Stimulated activated CD8-positive, alpha-beta memory T cell treated with anti-CD3 and anti-CD28 coated beads, Interleukin-12 subunit alpha, Interleukin-12 subunit beta, amount 100 ng/mL, for 24 hours (primary cell): Measurements from ENCODE around the gene LMOD2.

Source experiments
- DNase-seq: peaks from one replicate; pipeline ENCODE4 v3.0.0-alpha.2; 2020; ENCODE audit errors: extremely low read depth

The LMOD2 gene

DNA sequence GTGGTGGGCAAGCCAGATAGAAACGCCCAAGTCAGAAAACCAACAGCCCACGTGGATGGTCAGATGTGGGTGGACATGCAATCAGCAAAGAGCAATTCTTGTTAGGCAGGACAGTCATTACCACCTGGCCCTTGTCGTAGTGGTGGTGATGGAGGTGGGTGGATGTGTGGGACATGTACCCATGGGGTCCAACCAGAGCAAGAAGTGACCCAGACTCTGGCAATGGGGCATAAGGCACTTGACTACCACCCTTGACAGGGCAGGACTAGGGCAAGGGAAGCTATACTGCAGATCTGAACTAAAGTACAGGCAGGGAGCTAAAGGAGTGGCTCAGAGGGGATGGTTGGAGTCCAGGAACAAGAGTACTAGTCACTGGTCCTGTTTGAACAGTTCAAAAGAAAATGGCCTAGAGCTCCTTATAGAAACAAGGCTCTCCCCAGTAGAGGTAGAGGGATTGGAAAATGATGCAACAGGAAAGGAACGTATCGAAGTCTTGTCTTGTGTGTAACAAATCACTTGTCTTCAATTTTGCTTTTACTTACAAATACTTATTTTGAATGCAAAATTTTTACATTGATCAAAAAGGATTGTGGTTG lies 17.6 kb downstream of the LMOD2 start:
- DNase-seq, result no peak

DNA sequence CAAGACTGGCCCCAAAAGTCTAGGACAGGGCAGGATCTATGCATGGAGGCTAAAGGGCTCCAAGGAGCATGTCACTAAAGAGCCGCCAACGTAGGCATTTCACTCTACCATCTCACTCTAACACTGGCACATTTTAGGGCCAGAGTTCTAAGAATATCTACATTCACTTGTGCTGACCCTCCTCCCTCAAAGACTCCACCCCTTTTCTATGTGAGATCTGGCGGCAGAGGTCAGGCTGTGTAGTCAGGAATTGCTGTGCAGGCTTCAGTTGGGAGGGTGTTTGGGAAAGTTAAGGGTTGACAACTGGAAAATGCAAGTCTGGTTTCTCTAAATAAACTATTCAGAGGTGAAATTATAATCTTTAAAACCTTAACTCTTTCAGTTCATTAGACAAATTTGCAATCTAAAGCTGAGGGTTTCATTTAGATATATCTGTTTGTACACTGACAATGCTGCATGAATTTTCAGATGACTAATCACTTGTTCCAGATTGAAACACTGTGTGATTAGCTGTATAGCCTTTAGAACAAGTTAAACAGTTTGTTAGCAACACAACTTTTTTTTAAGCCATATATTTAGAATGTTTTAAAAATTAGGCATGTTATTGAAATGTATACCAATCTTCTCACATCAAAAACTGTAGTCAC lies 18.2 kb downstream of the LMOD2 start:
- no peak for DNase-seq

DNA sequence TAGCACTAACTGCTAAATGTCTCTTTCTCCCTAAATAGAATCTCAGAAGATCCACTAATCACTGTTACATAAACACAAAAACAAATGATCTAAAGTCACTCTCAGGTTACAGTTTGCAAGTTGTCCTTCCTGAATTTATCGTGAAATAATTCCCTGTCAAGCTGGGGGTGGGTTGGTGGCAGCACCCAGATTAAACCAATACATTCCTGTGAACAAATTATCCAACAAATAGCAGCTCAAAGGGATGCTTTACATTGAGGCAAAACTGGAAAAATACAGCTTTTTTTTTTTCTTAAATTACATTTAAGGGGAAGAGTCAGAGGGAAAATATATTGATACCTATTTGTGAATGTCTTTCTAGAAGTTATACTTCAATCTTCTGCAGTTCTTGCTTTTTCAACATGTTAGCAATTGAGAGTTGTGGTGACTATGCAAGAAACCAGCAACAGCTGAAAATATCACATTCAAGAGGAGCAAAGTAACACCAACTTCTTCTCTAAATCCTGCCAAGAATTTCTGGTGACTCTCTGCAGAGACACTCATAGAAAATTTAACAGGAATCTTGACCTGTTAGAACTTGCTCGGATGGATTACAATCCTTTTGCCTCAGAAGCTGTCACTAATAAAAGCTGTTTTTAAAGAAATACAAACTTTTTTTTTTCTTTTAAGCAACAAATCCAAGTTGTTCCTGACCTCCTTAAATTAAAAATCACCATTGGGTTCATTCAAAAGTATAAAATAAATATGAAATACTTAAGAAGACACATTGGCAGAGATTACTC lies 18.9 kb downstream of the LMOD2 start:
- no peak for DNase-seq

DNA sequence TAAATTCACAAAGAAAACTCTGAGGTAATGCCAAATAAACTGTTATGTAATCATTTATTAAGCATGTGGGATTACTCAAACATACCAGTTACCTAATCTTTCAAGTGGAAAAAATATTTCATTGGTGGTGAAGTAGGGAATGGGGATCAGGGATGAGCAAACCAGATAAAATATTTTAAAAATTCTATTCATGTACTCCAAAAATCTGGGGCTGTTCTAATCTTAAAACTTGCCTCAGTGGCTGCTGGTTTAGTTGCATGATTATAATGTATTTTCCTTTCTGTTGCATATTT lies 19.5 kb downstream of the LMOD2 start:
- DNase-seq, result no peak

DNA sequence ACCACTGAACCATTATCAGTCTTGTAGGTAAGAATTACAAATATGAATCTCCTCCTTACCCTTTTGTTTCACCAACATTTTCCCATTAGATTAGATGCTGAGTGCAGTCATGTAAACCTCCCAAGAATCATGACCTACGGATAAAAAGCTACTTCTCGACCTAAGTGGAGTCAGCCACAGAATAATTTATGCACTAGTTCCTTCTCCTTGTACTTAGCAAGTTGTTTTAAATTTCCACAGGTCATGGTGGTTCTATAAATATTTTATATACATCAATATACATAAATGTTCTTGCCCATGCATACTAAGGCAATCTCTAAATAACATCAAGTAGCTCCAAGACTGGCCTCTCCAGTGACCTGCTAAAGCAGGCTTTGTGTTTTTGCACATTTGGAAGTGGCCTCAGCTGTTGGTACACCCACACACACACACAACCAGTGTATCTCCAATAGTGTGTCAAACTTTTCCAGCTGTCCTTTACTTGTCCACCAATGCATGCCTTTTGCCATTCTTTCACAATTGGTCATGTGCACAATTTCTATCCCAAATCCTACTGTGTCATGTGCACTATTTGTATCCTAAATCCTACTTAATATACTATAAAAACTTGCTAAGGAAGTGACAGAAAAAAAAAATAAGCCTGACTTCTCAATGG lies 21.5 kb downstream of the LMOD2 start:
- no peak for DNase-seq

DNA sequence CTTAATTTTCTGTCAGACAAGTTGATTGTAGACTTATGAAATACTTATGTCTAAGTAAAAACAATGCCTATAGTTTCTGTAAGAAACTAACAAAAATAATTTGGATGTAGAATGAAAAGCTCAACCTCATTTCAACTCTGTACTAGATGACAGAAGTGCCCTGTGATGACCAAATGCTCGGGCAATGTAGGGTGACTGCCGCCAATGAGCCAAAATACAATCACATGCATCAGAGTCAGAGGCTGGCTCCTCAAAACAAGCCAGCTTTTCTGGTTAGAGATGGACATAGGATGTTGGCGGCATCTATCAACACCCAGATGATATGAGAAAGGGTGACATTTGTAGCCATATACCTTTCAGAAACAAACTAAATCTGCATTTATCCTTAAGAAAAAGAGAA lies 23.9 kb downstream of the LMOD2 start:
- no peak for DNase-seq

DNA sequence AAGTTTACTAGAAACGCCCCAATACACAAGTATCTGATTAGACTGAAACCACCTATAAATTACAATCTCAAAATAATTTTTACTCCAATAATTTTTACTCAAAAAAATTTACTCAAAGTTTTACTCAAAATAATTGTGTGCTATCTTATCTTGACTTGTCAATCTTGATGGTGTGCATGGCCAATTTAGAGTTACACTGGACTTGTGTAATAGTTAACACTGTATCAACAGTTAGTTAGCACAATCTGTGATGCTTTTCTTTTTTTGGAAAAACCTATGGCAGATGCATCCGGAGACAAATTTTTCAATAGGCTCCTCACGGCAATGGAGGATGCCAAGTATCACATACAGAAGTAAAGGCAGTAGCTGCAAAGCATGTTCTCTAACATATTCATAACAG lies 24.9 kb downstream of the LMOD2 start:
- no peak for DNase-seq

DNA sequence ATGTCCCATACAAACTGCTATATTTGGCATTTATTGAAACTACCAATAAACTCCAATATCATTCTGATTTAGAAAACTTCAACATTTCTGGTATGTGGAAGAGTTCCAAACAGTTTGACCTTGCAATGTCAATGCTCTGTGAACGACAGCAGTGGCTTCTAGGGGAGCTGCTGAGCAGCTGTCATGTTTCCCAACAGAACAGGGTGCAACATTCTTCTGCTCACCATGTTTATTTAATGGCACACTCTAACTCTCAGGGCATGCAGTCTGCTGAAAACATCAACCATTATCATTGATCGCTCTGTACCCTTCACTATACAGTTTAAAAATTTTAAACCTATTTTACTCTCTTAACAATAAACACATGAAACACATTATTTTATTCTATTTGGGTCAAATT lies 25.9 kb downstream of the LMOD2 start:
- DNase-seq, result no peak

DNA sequence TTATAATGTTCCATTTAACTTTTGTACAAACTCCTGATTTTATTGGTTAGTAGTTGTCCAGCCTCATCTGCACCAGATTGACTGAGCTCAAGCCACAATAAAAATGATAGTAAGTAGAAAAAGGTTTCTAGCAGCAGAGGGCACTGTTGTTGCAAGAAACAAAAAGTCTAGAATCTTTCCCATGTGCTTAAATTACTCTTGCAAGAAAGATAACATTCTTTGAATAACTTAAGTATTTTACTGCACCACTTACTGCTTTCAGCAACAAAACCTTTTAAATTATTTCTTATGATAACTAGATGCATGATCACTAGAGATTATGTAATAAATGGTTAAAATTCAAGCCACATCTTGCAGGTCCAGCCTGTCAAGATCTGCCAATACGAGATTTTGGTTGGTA lies 27.0 kb downstream of the LMOD2 start:
- no peak for DNase-seq

DNA sequence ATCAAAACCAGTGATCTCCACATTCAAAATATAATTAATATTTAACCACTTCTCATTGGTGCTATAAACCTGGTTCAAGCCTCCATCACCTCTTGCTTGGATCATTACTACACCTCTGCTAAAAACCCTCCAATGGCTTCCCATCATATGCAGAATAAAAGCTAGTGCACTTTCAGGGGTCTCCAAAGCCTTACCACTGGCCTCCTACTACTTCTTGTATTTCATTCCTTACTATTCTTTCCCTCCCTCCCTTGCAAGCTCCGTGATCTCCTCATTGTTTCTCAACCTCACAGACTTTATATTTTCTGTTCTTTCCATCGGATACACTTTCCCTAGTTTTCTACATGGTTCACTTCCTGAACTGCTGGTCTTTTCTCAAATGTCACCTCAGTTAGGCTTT lies 31.5 kb downstream of the LMOD2 start:
- no peak for DNase-seq

DNA sequence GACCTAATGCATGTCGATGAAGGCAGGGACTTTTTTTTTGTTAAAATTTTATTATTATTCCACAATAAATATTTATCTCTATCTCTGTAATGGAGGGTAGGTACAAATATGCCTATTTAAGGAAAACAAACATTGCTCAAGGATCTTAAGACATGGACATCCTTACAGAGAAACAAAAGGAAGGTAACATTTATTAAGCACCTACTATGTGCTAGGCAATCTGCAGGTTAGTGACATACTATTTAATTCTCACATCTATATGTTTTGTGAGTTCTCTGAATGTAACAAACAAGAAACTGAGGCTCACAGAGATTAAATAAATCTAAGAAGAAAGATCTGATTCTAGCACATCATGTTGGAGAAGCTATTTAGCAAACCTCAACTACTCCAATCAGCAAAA lies 32.1 kb downstream of the LMOD2 start:
- DNase-seq, result no peak

DNA sequence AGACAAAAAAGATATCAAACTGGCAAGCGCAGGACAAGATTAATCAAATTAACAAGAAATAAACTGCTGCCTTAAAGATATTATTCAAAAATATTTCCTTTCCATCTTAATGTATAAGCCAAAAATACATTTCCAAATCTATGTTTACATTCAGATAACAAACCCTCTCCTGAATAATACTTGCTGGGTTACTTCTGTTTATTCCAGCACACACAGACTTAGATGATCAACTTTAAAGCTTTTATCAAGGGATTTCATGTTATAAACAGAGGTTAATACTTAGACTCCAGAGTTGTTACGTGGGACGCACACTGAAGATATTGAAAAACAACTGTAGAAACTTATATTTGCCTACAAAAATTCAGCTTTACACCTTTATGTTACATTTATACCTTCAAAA lies 33.6 kb downstream of the LMOD2 start:
- DNase-seq, result no peak

DNA sequence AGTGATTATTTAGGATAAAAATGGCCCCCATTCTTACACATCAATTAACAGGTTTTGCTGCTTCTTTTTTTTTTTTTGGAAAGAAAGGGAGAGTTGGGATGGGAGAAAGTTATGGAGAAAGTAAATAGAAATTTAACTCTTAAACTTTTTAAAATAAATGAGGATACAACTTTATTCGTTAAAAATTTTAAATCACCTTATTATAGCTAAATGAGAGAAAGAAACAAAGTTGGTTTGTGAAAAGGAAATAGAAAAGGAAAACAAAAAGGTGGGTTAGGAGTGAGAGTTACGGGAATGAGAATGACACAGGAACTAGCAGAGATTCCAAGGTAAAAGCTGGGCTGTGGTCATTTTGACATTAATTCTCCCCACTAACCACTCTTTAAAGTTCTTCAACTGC lies 34.9 kb downstream of the LMOD2 start:
- no peak for DNase-seq

DNA sequence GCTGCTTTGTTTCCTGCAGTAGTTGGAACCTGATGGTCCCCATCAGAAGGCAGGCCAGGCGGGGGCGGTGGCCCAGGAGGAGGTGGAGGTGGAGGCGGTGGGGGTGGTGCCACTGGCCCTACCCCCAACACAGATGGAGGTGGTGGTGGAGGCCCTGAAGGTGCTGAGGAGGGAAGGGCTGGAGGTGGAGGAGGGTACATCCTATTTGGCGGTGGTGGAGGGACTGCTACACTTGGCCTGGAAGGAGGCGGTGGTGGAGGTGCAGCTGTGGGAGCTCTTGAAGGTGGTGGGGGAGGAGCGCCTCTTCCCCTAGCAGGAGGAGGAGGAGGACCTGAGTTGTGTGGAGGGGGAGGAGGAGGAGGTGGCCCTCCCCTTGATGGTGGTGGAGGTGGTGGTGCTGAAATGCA lies 36.8 kb downstream of the LMOD2 start:
- DNase-seq, result no peak

DNA sequence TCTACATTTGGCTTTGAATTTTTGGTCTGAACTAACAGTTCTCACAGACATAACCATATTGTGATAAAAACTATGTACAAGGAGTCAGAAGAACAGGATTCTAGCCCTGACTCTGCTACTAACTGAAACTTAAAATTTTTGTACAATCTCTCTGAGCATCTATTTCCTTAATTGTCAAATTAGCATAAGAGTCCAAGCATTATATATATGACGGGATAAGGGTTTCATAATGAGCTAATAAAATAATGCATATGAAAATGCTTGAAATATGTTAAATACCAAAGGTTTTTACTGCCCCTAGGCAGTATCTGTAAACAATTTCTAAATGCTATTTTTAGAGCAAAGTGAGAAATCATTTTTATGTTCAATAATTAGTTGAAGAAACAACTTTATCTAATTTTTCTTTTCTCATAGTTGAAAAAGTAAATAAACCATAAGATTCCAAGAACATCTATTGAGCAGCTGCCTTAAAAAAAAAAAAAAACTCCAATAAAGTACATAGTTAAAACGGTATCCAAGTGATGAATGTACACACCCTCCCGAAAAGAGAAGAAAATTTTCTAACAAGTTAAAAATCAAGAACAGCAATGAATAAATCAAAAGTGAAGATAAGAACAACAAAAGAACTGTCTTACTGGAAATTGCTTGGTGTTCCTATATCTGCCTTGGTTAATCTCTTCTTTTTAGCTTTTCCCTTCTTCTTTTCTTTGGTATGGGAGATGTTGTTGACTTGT lies 40.4 kb downstream of the LMOD2 start:
- DNase-seq, result no peak

DNA sequence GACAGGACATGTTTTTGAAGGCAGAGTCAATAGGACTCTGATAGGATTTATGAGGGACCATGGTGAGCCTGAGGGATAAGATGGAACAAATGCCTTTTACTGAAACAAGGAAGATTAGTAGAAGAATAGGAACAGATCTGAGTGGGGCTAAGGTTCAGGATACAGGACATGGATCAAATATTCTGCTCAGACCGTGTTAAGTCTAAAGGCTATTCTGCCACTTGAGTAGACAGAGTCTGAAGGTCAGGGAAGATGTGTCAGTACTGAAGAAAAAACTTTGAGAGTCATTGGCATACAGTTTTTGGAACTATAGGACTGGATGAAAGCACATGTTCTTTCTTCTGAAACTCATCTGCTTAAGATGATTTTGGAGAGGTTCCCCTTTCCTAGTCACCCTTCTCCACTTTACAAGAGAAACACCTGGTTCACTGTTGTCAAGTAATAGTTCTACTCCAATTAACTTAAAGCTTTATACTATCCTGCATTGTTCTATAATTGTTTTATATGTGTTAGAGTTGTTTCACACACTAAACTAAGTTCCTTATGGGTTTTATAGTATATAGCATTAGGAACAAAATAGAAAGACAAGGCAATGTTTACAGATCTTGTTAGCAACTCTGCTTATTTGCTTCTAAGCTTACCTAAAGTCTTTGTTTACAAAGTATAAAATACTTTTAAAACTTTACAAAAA lies 49.7 kb downstream of the LMOD2 start:
- no peak for DNase-seq

DNA sequence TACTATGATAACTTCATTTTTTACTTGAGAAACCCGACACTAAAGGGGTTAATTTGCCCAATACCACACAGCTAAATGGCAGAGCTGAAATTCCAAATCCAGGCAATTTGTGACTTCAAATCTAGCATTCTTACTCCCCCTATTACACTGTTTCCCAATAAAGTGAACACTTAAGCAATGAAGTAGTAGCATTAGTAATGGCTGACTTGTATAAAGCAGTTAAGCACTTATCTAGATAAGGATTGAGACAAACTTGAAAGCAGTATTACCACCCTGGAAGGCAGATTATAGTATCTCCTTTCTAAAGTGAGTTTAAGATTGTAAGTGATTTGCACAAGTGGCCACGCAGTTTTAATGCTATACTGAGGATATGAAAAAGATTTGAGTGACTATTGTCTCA lies 53.9 kb downstream of the LMOD2 start:
- no peak for DNase-seq

DNA sequence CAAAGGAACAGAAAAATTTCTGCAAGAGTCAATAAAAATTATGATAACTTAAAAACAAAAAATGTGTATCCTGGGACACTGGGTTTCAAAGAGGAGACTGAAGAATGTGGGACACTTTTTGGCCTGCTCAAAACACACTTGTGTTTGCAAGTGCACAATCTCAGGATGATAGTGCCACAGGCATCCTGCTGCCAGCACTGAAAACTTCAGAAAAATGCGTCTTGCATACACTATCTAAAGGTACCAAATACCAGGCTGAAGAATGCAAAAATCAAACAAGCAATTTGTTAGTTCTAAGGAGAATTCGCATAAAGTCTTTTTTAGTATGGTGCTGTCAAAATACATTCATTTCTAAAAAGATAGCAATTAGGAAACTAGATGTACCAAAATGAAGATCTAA lies 55.0 kb downstream of the LMOD2 start:
- no peak for DNase-seq

DNA sequence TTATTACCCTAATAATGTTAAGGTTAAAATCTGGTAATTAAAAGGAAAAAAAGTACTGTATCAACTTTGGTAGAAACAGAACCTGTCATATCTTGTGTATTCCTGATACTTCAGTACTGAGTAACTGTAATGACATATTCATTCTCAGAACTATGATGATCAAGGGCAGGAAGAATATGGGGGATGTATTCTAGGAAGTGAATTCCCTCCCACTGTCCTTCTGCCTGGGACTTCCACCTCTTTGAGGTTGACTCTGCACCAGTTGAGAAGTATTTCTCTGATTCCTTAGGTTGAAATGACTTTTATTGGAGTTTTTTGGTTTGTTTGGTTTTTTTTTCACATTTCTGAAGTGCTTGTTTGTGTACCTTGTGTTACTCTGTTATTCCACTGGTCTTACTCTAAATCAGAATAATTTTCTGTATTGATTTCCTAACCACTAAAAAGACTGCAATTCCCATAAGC lies 56.2 kb downstream of the LMOD2 start:
- no peak for DNase-seq

DNA sequence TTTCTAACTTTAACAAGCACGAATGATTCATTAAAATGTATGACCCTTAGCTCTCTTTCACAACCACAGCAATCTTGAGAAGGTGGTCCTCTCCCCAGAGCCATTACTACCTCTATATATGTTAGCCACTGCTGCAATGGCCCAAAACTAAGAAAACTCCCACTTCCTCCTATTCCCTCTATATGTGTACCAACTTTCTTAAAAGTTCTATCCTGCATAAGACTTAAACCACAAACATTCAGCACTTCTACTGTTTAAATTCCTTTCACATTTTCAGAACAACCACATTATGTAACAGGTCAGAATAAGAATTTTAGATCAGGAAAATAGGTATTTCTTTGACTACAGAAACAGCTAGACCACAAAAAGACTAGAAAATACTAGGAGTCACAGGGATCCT lies 57.0 kb downstream of the LMOD2 start:
- no peak for DNase-seq
